ENCODE data around the gene CD247. TPM values are rescaled to one million over a fixed set of nuclear protein-coding genes. Genes with fewer than 3 reads are reported as not detected.

The CD247 gene
- total RNA-seq (2022; extraction: Qiagen RNA extraction), result 0.36 to 0.86 TPM (median 0.64 TPM) in 5 replicates

GRCh38 chr1:167518331-167518700, at the start of gene CD247:
Gene CD247 (minus strand): TSS chr1:167518529. CDS start chr1:167518465, 64 bp downstream.

DNA sequence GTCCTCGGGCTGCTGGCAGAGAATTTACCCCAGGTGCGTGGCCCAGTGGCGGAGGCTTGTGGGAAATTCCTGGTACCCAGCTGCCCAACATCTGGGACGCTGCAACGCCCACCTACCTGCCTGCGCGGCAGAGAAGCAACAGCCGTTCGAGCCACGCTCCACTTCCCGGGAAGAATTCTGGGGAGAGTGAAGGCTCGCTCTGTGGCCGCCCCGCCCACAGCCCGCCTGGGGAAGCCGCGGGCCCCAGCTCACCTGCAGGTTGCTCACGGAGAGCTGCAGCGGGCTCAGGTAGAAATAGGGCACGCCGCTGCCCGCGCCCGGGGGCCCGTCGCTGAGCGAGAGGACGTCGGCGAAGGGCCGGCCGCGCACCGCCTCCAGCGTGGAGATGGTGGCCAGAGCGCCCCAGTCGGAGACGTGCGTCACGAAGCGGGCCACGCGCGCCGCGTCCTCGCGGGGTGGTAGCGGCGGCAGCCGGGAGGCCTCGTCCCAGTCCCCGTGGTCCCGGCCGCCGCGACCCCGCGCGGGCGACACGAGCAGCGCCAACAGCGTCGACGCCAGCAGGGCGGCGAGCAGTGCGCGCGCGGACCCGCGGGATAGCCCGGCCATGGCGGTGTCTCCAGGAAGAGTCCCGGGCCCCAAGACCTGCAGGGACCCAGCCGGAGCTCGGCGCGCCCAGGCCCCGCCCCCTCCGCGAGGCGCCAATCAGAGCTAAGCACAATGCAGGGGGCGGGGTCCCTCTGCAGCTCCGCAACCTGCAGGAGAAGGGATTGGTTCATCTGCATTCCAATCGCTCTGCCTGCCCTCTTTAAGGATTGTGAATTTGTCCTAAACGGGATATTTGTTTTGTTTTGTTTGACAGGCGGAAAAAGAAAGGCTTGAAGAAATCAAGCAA, 35.1 kb upstream of the CD247 start, which contains the start of gene CREG1:
TSS of gene CREG1 (minus strand) at position 627 of the 892 bp plus-strand sequence.

Other genes with a start within 250 kb of the CD247 start
- gene CREG1, start 35.2 kb upstream of the CD247 start, total RNA-seq (2022; extraction: Qiagen RNA extraction), result 71.6 to 89.6 TPM (median 82.6 TPM) in 5 replicates
- gene RCSD1, start 111.7 kb upstream of the CD247 start, total RNA-seq (2022; extraction: Qiagen RNA extraction), result 0.02 to 0.08 TPM (median 0.06 TPM) in 4 of 5 replicates, not detected in the other
- gene MPZL1, start 203.5 kb upstream of the CD247 start, total RNA-seq (2022; extraction: Qiagen RNA extraction), result 101 to 114 TPM (median 107 TPM) in 5 replicates